ENCODE data around the gene LPCAT3.

Gene LPCAT3

GRCh38 chr12:7017870-7018349 is 366 bp downstream of the LPCAT3 start (continued):
- TF ChIP-seq MEIS1 (CRISPR knock-in tag; IDR thresholded peaks at IDR 0.05; ENCODE audit: borderline replicate concordance): no peak
- TF ChIP-seq ZNF394 (tag by site-specific recombination; IDR thresholded peaks at IDR 0.05; ENCODE audit: borderline replicate concordance): peak; percentile 37; the same call in 1 of the 2 replicates
- no peak for TF ChIP-seq IKZF3 (tag by site-specific recombination; IDR thresholded peaks at IDR 0.05)
- TF ChIP-seq EGR2 (tag by site-specific recombination; IDR thresholded peaks at IDR 0.05; ENCODE audit: low read depth): no peak
- TF ChIP-seq, protein P1, sequence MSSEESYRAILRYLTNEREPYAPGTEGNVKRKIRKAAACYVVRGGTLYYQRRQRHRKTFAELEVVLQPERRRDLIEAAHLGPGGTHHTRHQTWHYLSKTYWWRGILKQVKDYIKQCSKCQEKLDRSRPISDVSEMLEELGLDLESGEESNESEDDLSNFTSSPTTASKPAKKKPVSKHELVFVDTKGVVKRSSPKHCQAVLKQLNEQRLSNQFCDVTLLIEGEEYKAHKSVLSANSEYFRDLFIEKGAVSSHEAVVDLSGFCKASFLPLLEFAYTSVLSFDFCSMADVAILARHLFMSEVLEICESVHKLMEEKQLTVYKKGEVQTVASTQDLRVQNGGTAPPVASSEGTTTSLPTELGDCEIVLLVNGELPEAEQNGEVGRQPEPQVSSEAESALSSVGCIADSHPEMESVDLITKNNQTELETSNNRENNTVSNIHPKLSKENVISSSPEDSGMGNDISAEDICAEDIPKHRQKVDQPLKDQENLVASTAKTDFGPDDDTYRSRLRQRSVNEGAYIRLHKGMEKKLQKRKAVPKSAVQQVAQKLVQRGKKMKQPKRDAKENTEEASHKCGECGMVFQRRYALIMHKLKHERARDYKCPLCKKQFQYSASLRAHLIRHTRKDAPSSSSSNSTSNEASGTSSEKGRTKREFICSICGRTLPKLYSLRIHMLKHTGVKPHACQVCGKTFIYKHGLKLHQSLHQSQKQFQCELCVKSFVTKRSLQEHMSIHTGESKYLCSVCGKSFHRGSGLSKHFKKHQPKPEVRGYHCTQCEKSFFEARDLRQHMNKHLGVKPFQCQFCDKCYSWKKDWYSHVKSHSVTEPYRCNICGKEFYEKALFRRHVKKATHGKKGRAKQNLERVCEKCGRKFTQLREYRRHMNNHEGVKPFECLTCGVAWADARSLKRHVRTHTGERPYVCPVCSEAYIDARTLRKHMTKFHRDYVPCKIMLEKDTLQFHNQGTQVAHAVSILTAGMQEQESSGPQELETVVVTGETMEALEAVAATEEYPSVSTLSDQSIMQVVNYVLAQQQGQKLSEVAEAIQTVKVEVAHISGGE (tag by site-specific recombination; conservative IDR thresholded peaks at IDR 0.05; ENCODE audit: low read depth): no peak
- TF ChIP-seq TCF7L2 (IDR thresholded peaks at IDR 0.05; ENCODE audit: borderline replicate concordance, low read depth, low read length): no peak
- TF ChIP-seq ZNF76 (tag by site-specific recombination; IDR thresholded peaks at IDR 0.05; ENCODE audit: borderline replicate concordance, low read depth): peak; percentile 58; the same call in 1 of the 2 replicates
- no peak for TF ChIP-seq ZNF202 (tag by site-specific recombination; IDR thresholded peaks at IDR 0.05; ENCODE audit: borderline replicate concordance)
- no peak for TF ChIP-seq ZNF221 (tag by site-specific recombination; IDR thresholded peaks at IDR 0.05; ENCODE audit: borderline replicate concordance)
- TF ChIP-seq ZNF621 (tag by site-specific recombination; IDR thresholded peaks at IDR 0.05): no peak
- peak; percentile 88 for TF ChIP-seq ZBTB20 (tag by site-specific recombination; IDR thresholded peaks at IDR 0.05)
- TF ChIP-seq ZNF302 (tag by site-specific recombination; IDR thresholded peaks at IDR 0.05; ENCODE audit: low read depth): no peak
- TF ChIP-seq ZNF366 (tag by site-specific recombination; conservative IDR thresholded peaks at IDR 0.05): peak; percentile 82
- TF ChIP-seq YY2 (tag by site-specific recombination; IDR thresholded peaks at IDR 0.05): 0 out of 2 replicates have a peak, but pooled peaks have one; percentile 30
- no peak; the same call in 1 of the 2 replicates for TF ChIP-seq OSR2 (tag by site-specific recombination; IDR thresholded peaks at IDR 0.05)
- TF ChIP-seq ZNF747 (tag by site-specific recombination; IDR thresholded peaks at IDR 0.05): no peak
- peak; percentile 63 for TF ChIP-seq KLF1 (tag by site-specific recombination; IDR thresholded peaks at IDR 0.05)
- TF ChIP-seq ZNF426 (tag by site-specific recombination; IDR thresholded peaks at IDR 0.05): no peak
- TF ChIP-seq, protein P2, sequence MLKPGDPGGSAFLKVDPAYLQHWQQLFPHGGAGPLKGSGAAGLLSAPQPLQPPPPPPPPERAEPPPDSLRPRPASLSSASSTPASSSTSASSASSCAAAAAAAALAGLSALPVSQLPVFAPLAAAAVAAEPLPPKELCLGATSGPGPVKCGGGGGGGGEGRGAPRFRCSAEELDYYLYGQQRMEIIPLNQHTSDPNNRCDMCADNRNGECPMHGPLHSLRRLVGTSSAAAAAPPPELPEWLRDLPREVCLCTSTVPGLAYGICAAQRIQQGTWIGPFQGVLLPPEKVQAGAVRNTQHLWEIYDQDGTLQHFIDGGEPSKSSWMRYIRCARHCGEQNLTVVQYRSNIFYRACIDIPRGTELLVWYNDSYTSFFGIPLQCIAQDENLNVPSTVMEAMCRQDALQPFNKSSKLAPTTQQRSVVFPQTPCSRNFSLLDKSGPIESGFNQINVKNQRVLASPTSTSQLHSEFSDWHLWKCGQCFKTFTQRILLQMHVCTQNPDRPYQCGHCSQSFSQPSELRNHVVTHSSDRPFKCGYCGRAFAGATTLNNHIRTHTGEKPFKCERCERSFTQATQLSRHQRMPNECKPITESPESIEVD (tag by site-specific recombination; IDR thresholded peaks at IDR 0.05): no peak
- TF ChIP-seq ZBTB8A (tag by site-specific recombination; IDR thresholded peaks at IDR 0.05): peak; percentile 90
- TF ChIP-seq ZNF473 (tag by site-specific recombination; IDR thresholded peaks at IDR 0.05): no peak
- no peak for TF ChIP-seq ZNF433 (tag by site-specific recombination; IDR thresholded peaks at IDR 0.05; ENCODE audit: low read depth)
- TF ChIP-seq ZNF610 (tag by site-specific recombination; IDR thresholded peaks at IDR 0.05; ENCODE audit: borderline replicate concordance): no peak
- TF ChIP-seq ZNF10 (tag by site-specific recombination; IDR thresholded peaks at IDR 0.05): peak; percentile 45; the same call in 1 of the 2 replicates
- TF ChIP-seq ZNF629 (tag by site-specific recombination; IDR thresholded peaks at IDR 0.05): no peak
- TF ChIP-seq, protein P3, sequence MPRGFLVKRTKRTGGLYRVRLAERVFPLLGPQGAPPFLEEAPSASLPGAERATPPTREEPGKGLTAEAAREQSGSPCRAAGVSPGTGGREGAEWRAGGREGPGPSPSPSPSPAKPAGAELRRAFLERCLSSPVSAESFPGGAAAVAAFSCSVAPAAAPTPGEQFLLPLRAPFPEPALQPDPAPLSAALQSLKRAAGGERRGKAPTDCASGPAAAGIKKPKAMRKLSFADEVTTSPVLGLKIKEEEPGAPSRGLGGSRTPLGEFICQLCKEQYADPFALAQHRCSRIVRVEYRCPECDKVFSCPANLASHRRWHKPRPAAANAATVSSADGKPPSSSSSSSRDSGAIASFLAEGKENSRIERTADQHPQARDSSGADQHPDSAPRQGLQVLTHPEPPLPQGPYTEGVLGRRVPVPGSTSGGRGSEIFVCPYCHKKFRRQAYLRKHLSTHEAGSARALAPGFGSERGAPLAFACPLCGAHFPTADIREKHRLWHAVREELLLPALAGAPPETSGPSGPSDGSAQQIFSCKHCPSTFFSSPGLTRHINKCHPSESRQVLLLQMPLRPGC (tag by site-specific recombination; IDR thresholded peaks at IDR 0.05): 0 out of 2 replicates have a peak, but pooled peaks have one; percentile 42
- TF ChIP-seq ZNF561 (tag by site-specific recombination; IDR thresholded peaks at IDR 0.05; ENCODE audit: borderline replicate concordance): no peak
- TF ChIP-seq ZNF132 (tag by site-specific recombination; IDR thresholded peaks at IDR 0.05; ENCODE audit: borderline replicate concordance): no peak
- no peak for TF ChIP-seq ZNF416 (tag by site-specific recombination; IDR thresholded peaks at IDR 0.05)
- peak; percentile 70; the same call in 1 of the 2 replicates for TF ChIP-seq ZBTB48 (tag by site-specific recombination; IDR thresholded peaks at IDR 0.05)
- no peak; the same call in 1 of the 2 replicates for TF ChIP-seq ZSCAN4 (tag by site-specific recombination; IDR thresholded peaks at IDR 0.05)
- TF ChIP-seq GLIS2 (tag by site-specific recombination; IDR thresholded peaks at IDR 0.05): peak; percentile 88
- TF ChIP-seq ZNF248 (tag by site-specific recombination; IDR thresholded peaks at IDR 0.05): no peak
- TF ChIP-seq ZNF701 (tag by site-specific recombination; IDR thresholded peaks at IDR 0.05): no peak
- TF ChIP-seq ZNF133 (tag by site-specific recombination; IDR thresholded peaks at IDR 0.05): no peak

Data from HEK293 (cell line).